Inflammatory macrophage treated with lipopolysaccharide for 4 hours (primary cell): ENCODE results near the gene CNTN5.
"Not testable (repeated sequence)": the region's sequence is repeated elsewhere in the genome, so short reads cannot be mapped to it uniquely, and the experiment has no call there.

ENCODE experiments used
- DNase-seq: peaks from one replicate; pipeline ENCODE4 v3.0.0-alpha.2; 2020

CNTN5 gene

DNA sequence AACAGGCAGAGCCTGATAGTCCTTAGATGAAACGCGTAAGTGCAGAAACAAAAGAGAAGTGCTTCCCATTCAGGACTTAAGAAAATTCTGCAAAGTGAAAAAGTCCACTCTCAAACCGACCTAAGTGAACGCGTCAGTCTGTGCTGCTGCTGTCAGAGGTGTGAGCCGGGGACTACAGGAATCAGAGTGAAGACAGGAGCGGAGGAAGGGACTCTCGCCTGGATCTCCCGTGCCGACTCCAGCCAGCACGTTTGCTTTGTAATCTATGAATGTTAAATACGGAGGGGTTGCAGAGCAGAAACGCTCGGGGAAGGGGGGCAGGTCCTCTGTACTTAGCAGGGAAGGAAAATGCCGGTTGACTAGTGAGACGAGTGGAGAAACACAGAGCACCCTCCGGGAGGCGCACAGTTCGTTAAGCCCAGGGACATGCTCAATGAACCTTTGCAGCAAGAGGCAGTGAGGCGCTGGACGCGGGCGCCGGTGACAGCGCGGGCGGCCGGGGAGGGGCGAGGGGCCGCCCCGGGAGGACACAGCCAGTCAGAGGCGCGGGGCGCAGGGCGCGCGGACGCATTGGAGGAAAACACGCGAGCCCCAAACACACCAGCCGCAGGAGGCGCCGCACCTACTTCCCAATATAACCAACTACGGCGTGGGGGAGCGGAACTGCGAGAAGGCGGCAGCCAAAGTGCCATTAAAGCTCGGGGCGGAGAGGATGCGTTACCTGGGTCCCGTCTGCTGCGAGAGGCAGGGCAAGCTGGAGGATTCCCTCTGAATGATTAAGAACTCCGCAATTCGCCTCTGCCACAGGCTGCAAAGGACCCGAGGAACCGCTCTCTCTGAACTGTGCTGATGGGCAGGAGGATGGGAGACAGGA is at the start of gene CNTN5:
TSS of gene CNTN5 (plus strand) at position 598 of the 874 bp plus-strand sequence.
- no peak for DNase-seq

- no peak for DNase-seq
Measured at GRCh38 chr11:98979205-98979604, 41.5 kb upstream of the CNTN5 start.

GRCh38 chr11:99015634-99016454 is 4.9 kb upstream of the CNTN5 start:
- DNase-seq, result peak; percentile 30

GRCh38 chr11:99019696-99020095 is 1.1 kb upstream of the CNTN5 start:
- no peak for DNase-seq

GRCh38 chr11:99037057-99037456 is 16.3 kb downstream of the CNTN5 start:
- no peak for DNase-seq

GRCh38 chr11:99063331-99063730 is 42.6 kb downstream of the CNTN5 start:
- DNase-seq, result no peak

DNA sequence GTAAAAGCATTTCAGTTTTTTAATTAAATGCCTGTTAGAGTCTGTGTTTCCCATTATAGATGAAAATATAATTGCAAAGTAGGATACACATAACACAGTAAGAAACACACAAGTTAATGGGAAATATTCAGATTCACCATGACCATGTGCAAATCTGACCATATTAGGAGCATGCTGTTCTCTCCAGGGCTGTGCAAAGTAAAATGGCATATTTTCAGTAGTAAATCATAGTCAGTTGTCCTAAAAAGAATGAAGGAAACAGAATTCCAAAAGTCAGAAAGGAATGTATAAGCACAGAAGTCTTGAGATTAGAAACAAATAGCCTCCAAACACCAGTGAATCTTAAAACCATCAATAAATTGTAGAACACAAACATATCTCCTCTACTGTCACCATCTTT is 44.4 kb downstream of the CNTN5 start:
- no peak for DNase-seq

DNA sequence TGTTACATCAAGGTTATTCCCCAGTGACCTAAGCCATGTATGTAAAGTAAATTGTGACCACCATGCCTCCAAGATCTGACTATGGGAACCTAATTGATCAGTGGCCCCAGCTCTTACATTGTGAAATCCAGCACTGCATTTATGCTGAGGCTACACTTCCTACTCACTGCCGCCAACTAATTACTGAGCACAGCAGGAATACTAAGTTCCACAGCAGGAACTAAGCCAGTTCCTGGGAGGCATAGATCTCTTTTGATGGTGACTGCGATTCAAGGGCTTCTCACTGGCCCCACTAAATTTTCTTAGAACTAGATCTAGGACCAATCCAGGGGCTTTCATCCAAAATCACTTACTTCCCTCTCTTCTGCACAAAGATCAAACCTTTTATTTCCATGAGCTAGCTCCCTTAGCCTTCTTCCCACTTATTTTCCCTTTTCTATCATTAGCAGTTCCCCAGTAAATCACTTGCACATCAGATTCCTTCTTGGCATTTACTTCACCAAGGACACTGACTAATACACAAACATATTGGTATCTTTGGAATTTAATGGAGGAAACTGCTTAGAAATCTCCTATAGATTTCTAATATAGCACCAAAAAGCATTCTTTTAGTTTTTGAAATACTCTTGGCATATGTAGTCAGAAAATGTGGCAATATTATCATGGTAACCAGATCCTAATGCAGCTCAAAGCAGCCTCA is 46.0 kb downstream of the CNTN5 start:
- no peak for DNase-seq

DNA sequence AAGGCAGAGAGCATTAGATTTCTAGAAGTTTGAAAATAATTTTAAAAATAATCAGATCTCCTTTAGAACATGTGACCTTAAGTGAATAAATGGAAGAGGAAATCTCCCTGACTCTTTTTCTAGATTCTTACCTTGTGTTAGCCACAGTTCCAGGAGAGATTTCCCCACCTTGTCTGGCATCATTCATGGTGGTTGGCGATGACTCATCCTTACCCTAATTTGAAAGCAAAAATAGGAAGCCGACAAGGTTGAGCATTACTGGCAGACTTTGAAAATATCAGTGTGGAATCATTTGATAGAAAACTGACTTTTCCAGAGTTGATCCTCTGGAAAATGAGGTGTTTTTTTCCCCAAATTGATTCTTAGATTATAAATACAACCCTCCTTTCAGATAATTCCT is 48.1 kb downstream of the CNTN5 start:
- DNase-seq, result no peak

DNA sequence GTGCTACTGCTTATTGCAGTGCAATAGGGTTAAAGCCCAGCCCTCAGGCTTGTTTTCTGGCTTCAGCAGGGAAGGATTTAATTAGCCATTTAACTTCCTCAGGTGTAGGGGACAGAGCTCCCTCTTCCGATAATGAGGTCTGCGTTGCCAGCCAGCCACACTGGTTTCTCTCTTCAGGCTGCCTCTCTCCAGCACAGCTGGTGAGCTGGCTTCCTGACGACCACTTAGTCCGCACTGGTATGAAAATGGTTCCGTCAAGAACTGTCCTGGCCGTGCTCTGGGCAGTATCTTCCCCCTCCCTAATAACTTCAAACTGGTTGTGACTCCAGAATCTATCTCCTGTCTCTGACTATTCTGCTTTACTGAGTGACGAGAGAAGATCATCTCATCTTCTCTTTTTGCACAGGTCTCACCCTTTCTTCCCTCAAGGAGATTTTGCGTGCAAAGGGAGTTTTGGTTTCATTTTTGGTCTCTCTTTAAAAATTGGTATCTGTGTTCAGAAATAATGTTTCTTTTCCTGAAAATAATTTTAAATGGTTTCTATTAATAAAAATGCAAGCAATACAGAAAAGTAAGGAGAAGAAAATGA is 49.2 kb downstream of the CNTN5 start:
- DNase-seq, result no peak

- DNase-seq, result no peak
Measured at GRCh38 chr11:99079576-99079975, 58.8 kb downstream of the CNTN5 start.

- DNase-seq, result no peak
Measured at GRCh38 chr11:99080154-99080553, 59.4 kb downstream of the CNTN5 start.

- DNase-seq, result no peak
Measured at GRCh38 chr11:99098258-99098657, 77.5 kb downstream of the CNTN5 start.

GRCh38 chr11:99098751-99099150 is 78.0 kb downstream of the CNTN5 start:
- no peak for DNase-seq

DNA sequence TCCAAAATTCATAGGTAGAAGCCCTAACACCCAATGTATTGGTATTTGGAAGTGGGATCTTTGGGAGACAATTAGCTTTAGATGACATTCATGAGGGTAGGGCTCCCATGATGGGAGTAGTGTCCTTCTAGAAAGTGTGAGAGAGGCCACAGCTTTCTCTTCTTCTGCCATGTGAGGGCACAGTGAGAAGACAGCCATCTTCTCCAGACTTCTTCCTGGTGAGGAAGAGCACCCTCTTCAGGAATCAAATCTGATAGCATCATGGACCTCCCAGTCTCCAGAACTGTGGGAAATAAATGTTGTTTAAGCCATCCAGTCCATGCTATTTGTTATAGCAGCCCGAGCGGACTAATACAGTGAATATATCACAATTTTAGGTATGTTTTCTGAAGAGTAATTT is 96.9 kb downstream of the CNTN5 start:
- no peak for DNase-seq

- DNase-seq, result not testable (repeated sequence)
Measured at GRCh38 chr11:99133862-99134261, 113.1 kb downstream of the CNTN5 start.

GRCh38 chr11:99135508-99135907 is 114.8 kb downstream of the CNTN5 start:
- DNase-seq, result no peak

DNA sequence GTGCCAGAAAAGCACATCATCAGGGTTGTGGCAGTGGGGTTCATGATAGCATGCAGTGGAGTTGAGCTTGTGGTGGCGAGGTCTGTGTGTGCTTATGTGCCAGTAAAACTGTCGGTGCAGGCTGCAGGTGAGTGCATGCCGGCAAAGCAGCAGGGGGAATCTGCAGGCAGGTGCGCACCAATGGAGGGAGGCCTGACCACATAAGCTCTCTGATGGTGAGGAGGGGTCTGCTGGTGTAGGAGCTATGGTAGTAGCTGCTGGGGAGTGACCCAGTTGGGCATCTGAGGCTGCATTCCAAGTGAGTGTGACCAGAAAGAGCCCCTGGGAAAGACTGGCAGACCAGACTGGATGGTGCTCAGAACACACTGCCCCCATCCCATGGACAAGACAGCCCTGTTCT is 121.5 kb downstream of the CNTN5 start:
- DNase-seq, result no peak

- DNase-seq, result no peak
Measured at GRCh38 chr11:99148352-99148751, 127.6 kb downstream of the CNTN5 start.

DNA sequence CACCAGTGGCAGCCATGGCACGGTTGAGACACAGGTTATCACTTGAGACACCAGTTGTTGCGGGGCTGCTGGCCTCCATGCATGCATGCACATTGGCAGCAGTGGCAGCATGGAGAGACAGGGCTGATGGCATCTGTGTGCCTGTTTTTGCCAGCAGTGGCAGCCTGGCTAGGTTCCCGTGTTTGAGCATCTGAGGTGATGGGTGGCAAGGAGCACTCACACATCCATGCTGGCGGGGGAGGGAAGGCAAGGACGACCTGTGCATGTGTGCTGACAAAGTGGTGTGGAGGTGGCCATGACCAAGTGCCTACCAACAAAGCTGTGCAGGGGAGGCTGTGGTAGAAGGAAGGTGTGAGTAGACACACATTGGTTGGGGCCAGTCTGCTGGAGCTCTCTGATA is 133.5 kb downstream of the CNTN5 start:
- no peak for DNase-seq

DNA sequence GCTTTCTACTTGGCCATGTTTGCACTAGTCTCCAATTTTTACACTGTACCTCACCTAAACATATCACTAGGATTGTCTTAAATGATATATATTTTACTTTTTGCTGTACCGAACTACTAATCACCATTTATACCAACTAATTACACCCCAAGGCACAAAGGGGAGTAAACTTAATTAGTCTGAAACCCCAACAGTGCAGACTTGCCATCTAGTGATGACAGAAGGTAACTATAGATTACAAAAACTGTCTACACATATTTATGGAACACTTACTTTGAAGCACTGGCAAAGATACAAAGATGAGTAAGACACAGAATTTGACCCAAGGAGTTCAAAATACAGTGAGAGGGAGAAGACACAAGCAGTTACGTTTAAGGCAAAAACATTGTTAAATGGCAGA is 139.7 kb downstream of the CNTN5 start:
- no peak for DNase-seq

GRCh38 chr11:99162819-99163218 is 142.1 kb downstream of the CNTN5 start:
- DNase-seq, result no peak

DNA sequence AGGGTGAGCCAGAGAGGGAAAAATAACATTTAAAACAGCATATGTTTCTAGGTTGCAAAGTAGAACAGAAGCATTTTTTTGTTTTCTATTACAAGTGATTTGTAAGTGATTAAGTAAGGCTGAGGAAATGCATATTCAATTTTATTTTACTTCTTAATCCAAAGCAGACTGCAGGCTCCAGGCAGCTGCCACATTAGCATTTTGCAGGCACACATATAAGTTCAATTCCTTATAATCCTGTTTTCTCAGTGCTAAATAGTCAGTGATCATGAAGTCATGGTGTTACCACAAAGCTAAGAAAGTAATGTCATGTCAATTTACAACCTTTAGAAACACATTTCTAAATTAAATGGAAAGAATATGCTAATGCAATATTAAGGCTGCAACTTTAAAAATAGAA is 149.8 kb downstream of the CNTN5 start:
- no peak for DNase-seq
